GM12878 (cell line): ENCODE measurements around the gene PTAFR. TPM values are rescaled to one million over a fixed set of nuclear protein-coding genes. Genes with fewer than 3 reads are reported as not detected.

Experiments
- BRCA1 ChIP-seq: IDR thresholded peaks from 2 replicates; pipeline ENCODE4 v1.6.1; 2011; ENCODE audit warnings: low read depth, low read length, improper control_type of control experiment
- FOS ChIP-seq: IDR thresholded peaks from 3 replicates; pipeline ENCODE4 v1.6.1; 2011; ENCODE audit warnings: borderline replicate concordance; ENCODE audit not compliant: insufficient read length; ENCODE audit errors: extremely low read depth
- HDAC2 ChIP-seq: fragments of 200-600 bp; sonication (generic); IDR thresholded peaks from 2 replicates; pipeline ENCODE4 v1.6.1; 2017
- HDAC6 ChIP-seq: fragments of 200-600 bp; sonication (generic); IDR thresholded peaks from one replicate; pipeline ENCODE4 v1.8.0; 2017; ENCODE audit warnings: antibody characterized with exemption; ENCODE audit not compliant: unreplicated experiment
- HDGF ChIP-seq: fragments of 450-650 bp; IDR thresholded peaks from 2 replicates; pipeline ENCODE4 v1.6.1; 2016; ENCODE audit warnings: antibody characterized with exemption
- KDM1A ChIP-seq: fragments of 200-600 bp; sonication (generic); IDR thresholded peaks from 2 replicates; pipeline ENCODE4 v1.6.1; 2016; ENCODE audit warnings: borderline replicate concordance
- MYB ChIP-seq: fragments of 150-350 bp; IDR thresholded peaks from 2 replicates; pipeline ENCODE4 v1.6.1; 2014; ENCODE audit warnings: mild to moderate bottlenecking, low read depth, low read length, borderline replicate concordance
- MYC ChIP-seq: IDR thresholded peaks from 2 replicates; pipeline ENCODE4 v1.6.1; 2011; ENCODE audit warnings: mild to moderate bottlenecking, low read length, moderate library complexity, inconsistent platforms; ENCODE audit not compliant: insufficient read depth, insufficient replicate concordance, insufficient read length, severe bottlenecking
- NKRF ChIP-seq: fragments of 450-650 bp; conservative IDR thresholded peaks from 2 replicates; pipeline ENCODE4 v1.6.1; 2017; ENCODE audit warnings: mild to moderate bottlenecking, moderate library complexity
- PRDM15 ChIP-seq: fragments of 450-650 bp; formaldehyde crosslinking; IDR thresholded peaks from 2 replicates; pipeline ENCODE4 v1.4.0; 2020; ENCODE audit warnings: mild to moderate bottlenecking, moderate library complexity
- RB1 ChIP-seq: fragments of 450-650 bp; formaldehyde crosslinking; IDR thresholded peaks from 2 replicates; pipeline ENCODE4 v1.6.1; 2017; ENCODE audit warnings: mild to moderate bottlenecking, borderline replicate concordance
- RBBP5 ChIP-seq: fragments of 200-600 bp; sonication (generic); conservative IDR thresholded peaks from 2 replicates; pipeline ENCODE4 v1.6.1; 2016
- RELB ChIP-seq: fragments of 450-650 bp; IDR thresholded peaks from 2 replicates; pipeline ENCODE4 v1.6.1; 2017; ENCODE audit warnings: low read depth, mild to moderate bottlenecking, moderate library complexity
- SIN3A ChIP-seq: IDR thresholded peaks from 2 replicates; pipeline ENCODE4 v1.6.1; 2012; ENCODE audit warnings: low read depth, low read length, improper control_type of control experiment
- SREBF2 ChIP-seq: IDR thresholded peaks from 2 replicates; pipeline ENCODE4 v1.6.1; 2012; ENCODE audit warnings: mild to moderate bottlenecking, low read length
- STAT1 ChIP-seq: fragments of 450-650 bp; conservative IDR thresholded peaks from 2 replicates; pipeline ENCODE4 v1.6.1; 2014; ENCODE audit warnings: antibody characterized with exemption, mild to moderate bottlenecking
- SUPT20H ChIP-seq: IDR thresholded peaks from 2 replicates; pipeline ENCODE4 v1.6.1; 2011; ENCODE audit warnings: low read depth, mild to moderate bottlenecking, low read length, moderate library complexity, borderline replicate concordance; ENCODE audit not compliant: control insufficient read depth
- SUZ12 ChIP-seq: fragments of 200-600 bp; sonication (generic); IDR thresholded peaks from one replicate; pipeline ENCODE4 v1.6.1; 2018; ENCODE audit warnings: antibody characterized with exemption, mild to moderate bottlenecking; ENCODE audit not compliant: unreplicated experiment
- TCF12 ChIP-seq: IDR thresholded peaks from 2 replicates; pipeline ENCODE4 v1.6.1; 2011; ENCODE audit warnings: low read depth, mild to moderate bottlenecking, low read length
- ZBTB33 ChIP-seq: fragments of 450-650 bp; IDR thresholded peaks from 2 replicates; pipeline ENCODE4 v1.6.1; 2017; ENCODE audit warnings: mild to moderate bottlenecking
- ZSCAN29 ChIP-seq: fragments of 450-650 bp; IDR thresholded peaks from 2 replicates; pipeline ENCODE4 v1.6.1; 2017; ENCODE audit warnings: mild to moderate bottlenecking, moderate library complexity
- polyA plus RNA-seq, 11 experiments: library from polyadenylated mRNA; depleted of rRNA in 4 of 11; unstranded in 6 of 11; stranded (reverse) in 5 of 11; fragments of >200 nt; fragmentation: Nextera tagmentation in 4 of 11; fragmentation: Illumina TruSeq in 1 of 11; extraction: Ambion mirVana in 4 of 11; extraction: Trizol in 1 of 11; gene quantifications; 1 replicate in 1 of 11; 2 replicates in 10 of 11; pipeline versions ENCODE4 v1.2.1 to v1.2.3, GENCODE V29; 2011 to 2016; ENCODE audit warnings: inconsistent platforms in 2 of 11, missing spikeins in 2 of 11, low read depth in 1 of 11
- total RNA-seq, 4 experiments: library from RNA; depleted of rRNA in 3 of 4; stranded (reverse); fragments of >200 nt in 3 of 4; fragmentation: Illumina TruSeq in 1 of 4; extraction: Trizol in 1 of 4; gene quantifications; 2 replicates each; pipeline versions ENCODE4 v1.2.1 to v1.2.3, GENCODE V29; 2013 to 2021

Gene PTAFR
- total and polyA plus RNA-seq, 10 of the 15 experiments (the other 5 are each of a cell fraction or from before 2014, with no cell fraction given) = 17.5 to 251 (median 27.7) TPM

- TF ChIP-seq KDM1A (no peak), RBBP5 (no peak), RB1 (peak; percentile 33; the same call in 1 of the 2 replicates), RELB (peak; percentile 74), SREBF2 (no peak), TCF12 (peak; percentile 76), SIN3A (no peak), MYB (no peak), STAT1 (no peak), NKRF (no peak), ZSCAN29 (0 out of 2 replicates have a peak, but pooled peaks have one; percentile 47), HDGF (peak; percentile 62; the same call in 1 of the 2 replicates), MYC (no peak), HDAC6 (no peak), SUZ12 (no peak), FOS (no peak), ZBTB33 (no peak), BRCA1 (no peak), SUPT20H (no peak), PRDM15 (CRISPR knock-in tag) (no peak), HDAC2 (no peak)
These were observed 23.1 kb upstream of the PTAFR start (continued) for GRCh38 chr1:28199328-28200233.
